OCI-LY1 (cell line): ENCODE data around the gene LCNL1.

Experiments used
- EZH2 ChIP-seq: fragments of 200-600 bp; sonication (generic), shearing (Covaris generic); IDR thresholded peaks from 2 replicates; pipeline ENCODE4 v1.8.0; 2017; ENCODE audit warnings: borderline replicate concordance, mixed run types, mild to moderate bottlenecking, antibody characterized with exemption, low read length, moderate library complexity, mixed read lengths
- TF ChIP-seq, protein P1 (sequence below): fragments of 200-600 bp; sonication (generic), shearing (Covaris generic); IDR thresholded peaks from 2 replicates; pipeline ENCODE4 v1.5.1; 2017; ENCODE audit warnings: mild to moderate bottlenecking, antibody characterized with exemption, low read length, moderate library complexity, mixed read lengths

DNA sequence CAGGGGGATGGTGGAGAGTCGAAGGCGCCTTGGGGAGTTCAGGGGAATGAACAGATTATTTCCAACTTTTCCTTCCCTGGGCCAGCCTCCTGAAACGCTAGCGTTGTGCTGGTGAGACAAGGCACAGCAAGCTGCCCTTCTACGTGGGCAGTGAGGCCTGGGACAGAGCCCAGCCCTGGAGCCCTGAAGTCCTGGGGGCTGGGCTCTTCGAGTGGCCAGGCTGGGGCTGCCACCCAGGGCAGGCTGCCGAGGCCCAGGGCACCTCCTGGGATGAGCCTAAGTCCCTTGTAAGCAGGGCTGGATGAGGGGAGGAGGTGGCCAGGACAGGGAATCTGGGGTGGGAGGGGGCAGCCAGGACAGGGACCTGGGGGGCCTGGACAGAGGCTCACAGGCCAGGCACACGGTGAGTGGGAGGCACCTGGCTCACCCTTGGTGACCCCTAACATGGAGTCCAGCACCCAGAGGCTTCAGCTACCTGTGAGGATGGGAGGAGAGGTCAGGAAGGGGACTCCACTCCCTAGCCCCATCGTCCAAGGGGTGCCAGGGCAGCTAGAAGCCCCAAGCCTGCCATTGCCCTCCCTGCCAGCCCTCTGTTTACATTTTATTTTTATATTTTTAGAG is 32.0 kb upstream of the LCNL1 start:
- TF ChIP-seq, protein P1, sequence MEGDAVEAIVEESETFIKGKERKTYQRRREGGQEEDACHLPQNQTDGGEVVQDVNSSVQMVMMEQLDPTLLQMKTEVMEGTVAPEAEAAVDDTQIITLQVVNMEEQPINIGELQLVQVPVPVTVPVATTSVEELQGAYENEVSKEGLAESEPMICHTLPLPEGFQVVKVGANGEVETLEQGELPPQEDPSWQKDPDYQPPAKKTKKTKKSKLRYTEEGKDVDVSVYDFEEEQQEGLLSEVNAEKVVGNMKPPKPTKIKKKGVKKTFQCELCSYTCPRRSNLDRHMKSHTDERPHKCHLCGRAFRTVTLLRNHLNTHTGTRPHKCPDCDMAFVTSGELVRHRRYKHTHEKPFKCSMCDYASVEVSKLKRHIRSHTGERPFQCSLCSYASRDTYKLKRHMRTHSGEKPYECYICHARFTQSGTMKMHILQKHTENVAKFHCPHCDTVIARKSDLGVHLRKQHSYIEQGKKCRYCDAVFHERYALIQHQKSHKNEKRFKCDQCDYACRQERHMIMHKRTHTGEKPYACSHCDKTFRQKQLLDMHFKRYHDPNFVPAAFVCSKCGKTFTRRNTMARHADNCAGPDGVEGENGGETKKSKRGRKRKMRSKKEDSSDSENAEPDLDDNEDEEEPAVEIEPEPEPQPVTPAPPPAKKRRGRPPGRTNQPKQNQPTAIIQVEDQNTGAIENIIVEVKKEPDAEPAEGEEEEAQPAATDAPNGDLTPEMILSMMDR, result no peak
- no peak for TF ChIP-seq EZH2
